NK-92 treated with Interleukin-12 subunit alpha and Interleukin-12 subunit beta, amount 100 ng/mL, for 24 hours (cell line): Measurements from ENCODE around the gene BRIP1.
"Not testable (repeated sequence)": the region's sequence is repeated elsewhere in the genome, so short reads cannot be mapped to it uniquely, and the experiment has no call there.

Experiments
- DNase-seq: peaks from one replicate; lab custom pipeline; 2025; lab: John Stamatoyannopoulos, UW

The BRIP1 gene

DNA sequence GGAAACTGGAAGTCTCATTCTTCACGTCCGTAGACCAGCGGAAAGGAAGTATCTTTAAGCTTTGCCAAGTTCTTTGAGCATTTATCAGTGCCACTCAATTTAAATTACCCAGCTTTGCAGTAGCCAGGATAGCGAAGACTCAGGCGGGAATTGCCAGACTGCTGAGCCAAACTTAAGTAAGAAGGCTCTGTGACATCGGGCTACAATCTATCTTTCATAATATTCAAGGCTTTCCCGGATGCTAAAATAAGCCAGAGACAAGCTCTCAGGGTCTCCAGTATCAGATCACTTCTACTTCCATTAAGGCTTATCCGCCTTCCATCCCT lies 436 bp upstream of the BRIP1 start:
- no peak for DNase-seq

DNA sequence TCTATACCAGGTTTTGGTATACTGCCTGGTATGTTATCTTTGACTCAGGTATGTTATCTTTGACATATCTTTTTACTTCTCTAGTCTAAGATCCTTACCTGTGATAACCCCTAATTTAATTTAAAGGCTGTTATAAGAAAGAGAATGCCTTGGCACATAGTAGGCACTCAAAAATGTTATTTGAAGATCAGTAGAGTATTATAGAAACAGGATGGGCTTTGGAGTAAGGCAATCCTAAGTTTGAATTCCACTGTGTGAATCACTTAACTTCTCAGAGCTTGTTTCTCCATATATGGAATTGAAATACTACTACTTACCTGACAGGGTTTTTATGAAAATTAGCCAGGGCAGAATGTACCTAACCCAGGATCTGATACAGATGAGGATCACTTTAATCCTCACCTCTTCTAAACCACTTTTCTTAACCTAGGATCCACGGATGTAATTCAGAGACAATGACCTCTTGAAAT lies 1.2 kb downstream of the BRIP1 start:
- no peak for DNase-seq

DNA sequence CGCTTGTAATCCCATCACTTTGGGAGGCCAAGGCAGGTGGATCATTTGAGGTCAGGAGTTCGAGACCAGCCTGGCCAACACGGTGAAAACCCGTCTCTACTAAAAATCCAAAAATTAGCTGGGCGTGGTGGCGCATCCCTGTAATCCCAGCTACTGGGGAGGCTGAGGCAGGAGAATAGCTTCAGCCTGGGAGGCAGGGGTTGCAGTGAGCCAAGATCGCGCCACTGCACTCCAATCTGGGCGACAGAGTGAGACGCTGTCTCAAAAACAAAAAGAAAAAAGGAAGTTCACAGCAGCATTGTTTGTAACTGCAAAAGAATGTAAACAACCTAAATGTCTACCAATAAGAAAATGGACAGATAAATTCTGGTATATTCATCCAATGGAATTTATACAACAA lies 2.9 kb downstream of the BRIP1 start:
- not testable (repeated sequence) for DNase-seq

DNA sequence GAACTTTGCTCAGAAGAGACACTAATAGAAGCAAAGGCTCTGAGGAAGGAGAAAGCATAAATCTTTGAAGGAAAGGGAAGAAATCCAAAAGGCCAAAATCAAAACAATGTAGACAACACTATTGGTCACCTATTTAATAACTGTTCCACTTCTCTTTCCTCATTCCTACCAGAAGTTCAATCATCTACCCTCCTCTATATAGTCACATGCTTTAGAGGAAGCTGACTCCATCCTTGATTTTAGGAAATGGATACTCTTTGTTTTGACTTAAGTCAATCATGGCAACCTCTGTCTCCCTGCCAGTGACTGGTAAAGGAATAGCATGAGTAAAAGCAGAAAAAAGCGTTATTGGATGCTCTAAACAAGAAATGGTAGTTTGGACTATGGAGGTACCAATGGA lies 7.3 kb downstream of the BRIP1 start:
- DNase-seq: no peak

DNA sequence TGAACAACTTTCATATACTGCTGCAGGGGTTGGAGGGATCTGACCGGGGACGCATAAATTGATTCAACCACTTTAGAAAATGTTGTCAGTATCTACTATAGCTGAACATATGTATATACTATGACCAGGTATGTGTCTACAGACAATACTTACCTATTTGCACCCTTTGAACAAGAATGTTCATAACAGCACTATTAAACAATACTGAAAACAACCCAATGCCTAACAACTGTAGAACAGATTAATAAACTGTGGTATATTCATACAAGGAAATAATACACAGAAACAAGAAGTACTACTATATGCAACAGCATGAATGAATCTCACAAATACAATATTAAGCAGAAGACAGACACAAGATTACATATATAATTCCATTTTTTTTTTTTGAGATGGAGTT lies 10.5 kb downstream of the BRIP1 start:
- DNase-seq: no peak

DNA sequence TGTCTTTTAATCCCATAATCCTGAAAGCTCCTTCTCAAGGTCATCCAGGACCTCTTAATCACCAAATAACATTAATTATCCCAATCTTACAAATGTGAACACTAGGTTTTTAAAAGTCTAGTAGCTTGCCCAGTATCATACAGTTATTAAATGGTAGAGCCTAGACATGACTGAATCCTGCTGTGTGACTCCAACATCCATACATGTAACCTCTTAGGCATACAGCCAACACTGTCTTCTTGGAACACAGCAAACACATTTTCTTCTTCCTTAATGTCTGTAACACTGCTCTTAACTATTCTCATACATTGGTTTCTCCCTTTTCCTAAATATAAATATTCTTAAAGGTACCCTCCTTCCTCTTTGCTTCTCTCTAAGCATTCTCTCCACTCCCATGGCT lies 13.7 kb downstream of the BRIP1 start:
- DNase-seq: no peak

DNA sequence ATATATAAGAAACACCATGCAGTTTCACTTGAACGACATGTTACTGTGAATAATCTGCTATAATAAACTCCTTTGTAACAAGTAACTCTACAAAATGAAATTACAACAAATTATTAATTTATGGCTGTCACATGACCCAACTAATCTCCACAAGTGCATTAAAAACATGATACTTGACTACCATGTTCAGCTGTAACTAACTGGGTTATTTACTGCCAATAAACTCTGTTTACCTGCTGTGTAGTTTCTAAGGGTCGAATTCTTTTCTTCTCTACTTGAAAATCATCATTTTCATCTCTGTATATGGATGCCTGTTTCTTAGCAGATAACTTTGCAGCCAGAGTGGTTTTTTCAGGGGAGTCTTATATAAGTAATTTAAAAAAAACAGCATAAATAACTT lies 14.4 kb downstream of the BRIP1 start:
- DNase-seq: no peak

DNA sequence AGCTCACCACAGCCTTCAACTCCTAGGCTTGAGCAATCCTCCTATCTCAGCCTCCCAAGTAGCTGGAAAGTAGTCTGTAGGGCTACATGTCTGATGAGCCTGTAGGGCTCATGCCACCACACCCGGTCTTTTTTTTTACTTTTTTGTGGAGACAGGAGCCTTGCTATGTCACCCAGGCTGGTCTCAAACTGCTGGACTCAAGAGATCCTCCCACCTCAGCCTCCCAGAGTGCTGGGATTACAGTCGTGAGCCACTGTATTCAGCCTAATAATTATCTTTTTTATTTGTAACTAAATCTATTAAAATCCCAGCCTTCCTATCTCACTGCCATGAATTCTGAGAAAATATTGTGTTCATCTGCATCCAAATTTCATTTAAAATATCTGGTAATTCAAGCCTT lies 15.1 kb downstream of the BRIP1 start:
- no peak for DNase-seq

DNA sequence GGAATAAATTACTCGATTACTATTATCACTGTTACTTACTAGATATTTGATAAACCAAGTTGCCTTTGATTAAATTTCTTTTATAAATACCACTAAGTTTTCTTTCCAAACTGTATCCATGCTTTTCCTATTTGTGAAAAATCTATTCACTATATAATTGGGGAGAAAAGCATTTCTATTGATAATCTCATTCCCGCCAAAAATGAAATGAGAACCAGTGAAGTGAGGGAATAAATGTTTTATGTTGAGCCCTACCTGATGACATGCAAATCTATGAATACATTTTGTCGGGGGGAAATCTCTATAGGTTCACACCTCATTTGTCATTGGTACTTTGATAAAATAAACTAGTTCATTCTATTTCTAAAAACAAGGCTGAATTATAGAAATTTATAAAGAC lies 15.7 kb downstream of the BRIP1 start:
- no peak for DNase-seq

DNA sequence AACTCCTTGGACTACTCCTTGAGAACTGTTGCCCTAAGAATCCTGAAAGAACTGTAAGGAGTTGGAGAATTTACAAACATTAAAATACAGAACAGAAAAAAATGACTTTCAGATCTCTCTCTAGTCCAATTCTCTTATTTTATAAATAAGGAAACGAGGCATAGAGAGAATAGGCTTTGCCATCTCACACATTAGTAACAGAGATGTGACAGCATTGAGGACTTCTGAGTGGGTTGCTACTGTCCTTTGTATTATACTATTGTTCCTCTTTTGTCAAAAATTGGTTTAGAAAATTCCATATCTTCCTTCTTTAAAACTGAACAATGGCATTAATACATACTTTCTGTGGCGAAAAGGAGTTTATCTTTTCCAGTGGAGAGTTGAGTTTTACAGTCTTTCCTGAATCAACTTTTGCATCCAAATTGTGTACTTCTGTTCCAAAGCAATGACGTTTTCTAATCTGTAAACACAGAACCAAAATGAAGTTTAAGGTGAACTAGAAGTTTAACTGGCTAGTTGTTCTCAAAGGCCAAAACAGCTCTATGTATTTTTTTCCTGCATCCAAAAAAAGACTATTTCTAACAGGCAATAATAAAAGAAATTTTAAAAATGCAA lies 16.5 kb downstream of the BRIP1 start:
- no peak for DNase-seq

DNA sequence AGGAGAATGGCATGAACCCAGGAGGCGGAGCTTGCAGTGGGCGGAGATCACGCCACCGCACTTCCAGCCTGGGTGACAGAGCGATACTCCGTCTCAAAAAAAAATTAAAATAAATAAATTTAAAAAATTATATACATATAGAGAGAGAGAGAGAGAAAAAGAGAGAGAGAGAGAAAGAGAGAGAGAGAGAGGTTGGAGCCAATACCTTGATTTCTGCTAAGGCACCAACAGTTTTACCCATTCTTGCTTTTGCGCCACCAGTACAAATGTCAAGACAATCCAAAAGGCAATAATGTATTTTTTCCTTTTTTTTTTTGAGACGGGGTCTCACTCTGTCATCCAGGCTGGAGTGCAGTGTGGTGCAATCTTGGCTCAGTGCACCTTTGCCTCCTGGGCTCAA lies 17.2 kb downstream of the BRIP1 start:
- DNase-seq: no peak

DNA sequence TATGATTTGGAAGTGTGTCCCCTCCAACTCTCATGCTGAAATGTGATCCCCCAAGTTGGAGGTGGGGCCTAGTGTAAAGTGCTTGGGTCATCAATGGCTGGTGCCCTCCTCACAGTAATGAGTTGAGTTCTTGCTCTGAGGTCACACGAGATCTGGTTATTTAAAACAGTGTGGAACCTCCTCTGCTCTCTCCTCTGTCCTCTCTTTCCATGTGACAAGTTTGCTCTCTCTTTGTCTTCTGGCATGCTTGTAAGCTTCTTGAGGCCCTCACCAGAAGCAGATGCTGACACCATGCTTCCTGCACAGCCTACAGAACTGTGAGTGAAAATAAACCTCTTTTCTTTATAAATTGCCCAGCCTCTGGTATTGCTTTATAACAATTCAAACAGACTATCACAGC lies 19.9 kb downstream of the BRIP1 start:
- no peak for DNase-seq

DNA sequence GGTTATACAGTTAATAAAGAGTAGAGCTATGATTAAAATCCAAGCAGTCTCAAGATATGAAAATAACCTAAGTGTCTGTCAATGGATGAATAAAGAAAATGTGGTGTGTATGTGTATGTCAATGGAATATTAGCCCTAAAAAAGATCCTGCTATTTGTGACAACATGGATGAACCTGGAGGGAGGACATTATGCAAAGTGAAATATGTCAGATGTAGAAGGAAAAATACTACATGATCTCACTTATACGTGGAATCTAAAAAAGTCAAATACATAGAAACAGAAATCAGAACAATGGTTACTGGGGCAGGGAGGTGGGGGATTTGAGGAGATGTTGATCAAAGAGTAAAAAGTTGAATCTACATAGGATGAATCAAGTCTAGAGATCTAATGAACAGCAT lies 20.4 kb downstream of the BRIP1 start:
- no peak for DNase-seq

DNA sequence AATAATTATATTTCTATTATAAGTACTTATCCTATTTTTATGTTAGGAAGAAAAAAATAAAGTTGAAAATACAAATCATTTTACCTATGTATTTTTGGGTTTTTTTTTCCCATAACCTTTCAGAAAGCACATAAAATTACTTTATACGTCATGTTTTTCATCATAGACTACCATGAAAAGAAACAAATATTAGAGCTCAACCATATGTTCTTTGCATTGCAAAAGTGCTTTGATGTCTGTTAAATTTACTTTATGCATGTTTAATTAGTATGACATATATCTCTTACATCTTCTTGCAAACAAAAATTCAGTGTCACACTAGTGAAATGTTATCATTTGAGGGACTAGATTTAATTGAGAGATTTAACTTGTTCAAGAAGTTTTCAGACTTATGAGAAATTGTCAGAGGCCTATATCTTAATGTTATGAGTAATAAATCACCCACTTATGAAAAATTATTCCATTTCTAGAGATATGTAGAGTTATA lies 24.0 kb downstream of the BRIP1 start:
- no peak for DNase-seq

DNA sequence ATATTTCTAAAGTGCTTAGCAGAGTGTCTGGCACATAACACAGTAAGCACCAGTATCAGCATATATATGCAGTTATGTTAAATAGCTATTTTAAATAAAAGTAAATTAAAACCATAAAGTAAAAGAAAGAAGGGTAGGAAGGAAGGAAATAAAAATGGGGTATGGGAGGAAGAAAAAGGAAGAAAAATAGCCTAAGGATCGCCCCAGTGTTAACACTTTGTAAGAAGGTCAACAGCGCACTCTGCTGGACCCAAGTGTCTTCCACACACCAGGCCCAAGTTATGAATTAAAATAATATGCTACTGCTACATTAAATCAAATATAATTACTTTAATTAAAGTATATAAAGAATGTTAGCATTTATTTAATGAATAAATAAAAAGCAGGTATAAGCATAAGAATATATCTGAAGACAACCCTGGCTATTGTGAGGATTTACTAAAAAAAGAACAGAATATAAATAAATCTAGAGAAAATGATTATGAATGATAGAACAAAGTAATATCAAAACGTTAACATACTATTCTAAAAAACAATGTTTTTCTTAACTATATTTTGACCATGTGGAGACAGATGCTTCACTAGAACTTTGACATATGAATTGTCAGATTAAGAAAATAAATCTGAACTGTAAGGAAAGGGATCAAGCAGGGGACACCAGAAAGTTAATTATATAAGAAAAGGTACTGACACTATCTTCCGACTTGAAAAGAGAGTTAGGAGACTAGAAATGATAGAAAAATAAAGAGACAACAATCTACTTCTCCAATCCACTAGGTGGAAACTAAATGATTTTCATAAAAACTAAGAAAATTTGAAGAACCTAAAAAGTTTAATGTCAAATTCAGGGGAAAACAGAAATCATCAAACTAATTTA lies 25.9 kb downstream of the BRIP1 start:
- DNase-seq: peak; percentile 14

DNA sequence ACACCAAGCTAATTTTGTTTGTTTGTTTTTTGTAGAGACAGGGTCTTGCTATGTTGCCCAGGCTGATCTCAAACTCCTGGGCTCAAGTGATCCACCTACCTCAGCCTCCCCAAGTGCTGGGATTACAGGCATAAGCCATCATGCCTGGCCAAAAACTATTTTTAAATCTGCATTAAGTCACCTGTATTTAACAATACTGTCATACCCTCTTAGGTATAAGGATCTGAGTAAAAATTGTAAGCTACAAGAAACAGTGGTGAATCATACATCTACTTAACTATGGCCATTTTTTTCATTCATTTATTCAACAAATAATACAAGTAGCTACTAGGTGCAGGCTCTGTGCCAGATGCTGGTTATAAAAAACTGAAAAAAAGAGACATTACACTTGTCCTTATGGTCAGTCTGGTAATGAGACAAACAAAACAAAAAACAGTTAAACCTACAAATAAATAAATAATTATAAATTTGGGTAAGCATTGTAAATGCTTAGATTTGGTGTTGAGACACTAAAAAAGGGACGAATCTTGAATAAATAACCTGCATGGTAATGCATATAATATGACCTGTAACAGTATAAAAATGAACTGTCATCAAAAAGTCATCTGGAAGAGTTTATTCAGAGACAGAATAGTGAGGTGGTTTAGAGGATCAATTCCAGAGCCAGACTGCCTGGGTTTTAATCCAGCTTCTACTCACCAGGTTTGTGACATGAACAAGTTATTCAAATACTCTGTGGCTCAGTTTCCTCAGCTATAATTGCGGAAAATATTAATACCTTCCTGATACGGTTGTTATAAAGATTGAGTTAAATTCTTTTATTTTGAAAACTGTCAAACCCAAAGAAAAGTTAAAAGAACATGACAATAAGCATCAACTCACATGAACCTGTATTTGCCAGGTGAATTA lies 26.8 kb downstream of the BRIP1 start:
- no peak for DNase-seq

DNA sequence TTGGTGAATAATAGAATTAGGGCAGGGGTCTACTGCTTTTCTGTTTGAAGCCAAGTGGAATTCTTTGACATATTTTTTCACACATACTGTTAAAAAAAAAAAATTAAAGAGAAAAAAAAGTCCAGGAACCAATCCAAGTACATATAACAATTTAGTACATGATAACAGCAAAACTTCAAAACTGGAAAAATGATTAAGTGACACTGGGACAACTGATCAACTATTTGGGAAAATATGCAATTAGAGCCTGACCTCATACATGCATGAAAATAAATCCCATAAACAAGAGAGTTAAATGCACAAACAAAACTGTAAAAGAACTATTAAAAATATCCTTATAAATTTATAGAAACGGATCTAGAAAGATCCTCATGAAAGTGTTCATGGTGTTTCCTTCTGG lies 27.7 kb downstream of the BRIP1 start:
- DNase-seq: no peak

DNA sequence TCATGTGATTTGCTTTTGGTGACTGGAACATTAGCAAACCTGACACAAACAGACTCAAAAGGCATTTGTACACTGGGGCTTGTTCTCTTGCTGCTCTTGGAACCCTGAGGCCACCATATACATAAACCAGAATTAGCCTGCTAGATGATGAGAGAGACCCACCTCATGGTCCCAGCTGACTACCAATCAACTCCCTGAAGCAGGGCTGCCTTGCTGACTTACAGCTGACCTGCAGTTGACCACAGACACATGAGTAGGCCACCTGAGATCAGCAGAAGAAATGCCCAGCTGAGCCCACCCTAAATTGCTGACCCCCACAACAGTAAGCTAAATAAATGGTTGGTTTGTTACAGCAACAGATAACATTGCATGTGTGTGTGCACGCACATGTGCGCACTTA lies 28.7 kb downstream of the BRIP1 start:
- DNase-seq: no peak

DNA sequence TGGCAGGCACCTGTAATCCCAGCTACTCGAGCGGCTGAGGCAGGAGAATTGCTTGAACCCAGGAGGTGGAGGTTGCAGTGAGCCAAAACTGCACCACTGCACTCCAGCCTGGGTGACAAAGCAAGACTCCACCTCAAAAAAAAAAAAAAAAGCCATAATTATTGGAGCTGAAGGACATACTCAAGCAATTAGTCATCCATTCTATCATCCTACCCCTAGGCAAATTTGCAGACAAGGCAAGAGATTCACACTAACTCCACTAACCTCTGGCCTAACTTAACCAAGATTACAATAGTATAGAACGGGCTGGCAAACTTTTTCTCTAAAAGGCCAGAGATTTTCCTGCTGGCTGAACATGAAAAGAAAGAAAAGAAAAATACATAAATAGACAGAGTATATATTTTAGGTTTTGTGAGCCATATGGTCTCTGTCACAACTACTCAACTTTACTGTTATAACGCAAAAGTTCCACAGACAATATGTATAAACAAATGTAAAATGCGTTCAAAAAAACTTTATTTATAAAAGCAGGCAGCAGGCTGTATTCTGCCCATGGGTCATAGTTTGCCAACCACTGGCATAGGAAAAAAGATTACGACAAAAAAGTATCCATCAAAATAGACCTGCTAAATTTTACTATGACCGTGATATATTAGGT lies 29.7 kb downstream of the BRIP1 start:
- DNase-seq: no peak

DNA sequence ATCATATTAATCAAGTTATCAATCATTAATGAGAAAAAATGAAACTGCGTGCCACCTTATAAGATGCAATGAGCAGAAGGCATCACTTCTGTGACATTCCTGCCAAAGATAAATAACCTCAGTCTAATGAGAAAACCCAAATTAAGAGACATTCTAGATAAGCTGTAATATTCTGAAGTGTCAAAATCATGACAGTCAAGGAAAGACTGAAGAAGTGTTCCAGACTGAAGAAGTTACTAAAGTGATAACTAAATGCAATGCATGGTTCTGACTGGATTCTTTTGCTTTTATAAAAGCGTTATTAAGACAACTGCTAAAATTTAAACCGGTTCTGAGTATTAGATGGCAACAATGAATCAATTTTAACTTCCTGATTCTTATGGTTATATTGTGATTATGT lies 30.9 kb downstream of the BRIP1 start:
- no peak for DNase-seq

DNA sequence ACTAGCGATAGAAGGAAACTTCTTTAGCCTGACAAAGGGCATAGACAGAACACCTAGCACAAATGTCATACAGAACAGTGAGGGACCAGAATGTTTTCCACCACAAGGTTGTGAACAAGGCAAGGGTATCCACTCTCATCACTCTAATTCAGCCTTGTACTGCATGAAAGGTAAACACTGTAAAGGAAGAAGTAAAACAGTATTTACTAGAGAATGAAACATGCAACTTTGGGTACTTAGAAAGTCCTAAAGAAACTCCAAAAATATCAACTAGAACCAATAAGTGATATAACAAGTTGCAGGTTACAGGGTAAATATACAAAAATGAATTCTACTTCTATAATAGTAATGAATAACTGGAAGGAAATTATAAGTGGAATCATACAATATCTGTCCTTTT lies 32.2 kb downstream of the BRIP1 start:
- DNase-seq: no peak

DNA sequence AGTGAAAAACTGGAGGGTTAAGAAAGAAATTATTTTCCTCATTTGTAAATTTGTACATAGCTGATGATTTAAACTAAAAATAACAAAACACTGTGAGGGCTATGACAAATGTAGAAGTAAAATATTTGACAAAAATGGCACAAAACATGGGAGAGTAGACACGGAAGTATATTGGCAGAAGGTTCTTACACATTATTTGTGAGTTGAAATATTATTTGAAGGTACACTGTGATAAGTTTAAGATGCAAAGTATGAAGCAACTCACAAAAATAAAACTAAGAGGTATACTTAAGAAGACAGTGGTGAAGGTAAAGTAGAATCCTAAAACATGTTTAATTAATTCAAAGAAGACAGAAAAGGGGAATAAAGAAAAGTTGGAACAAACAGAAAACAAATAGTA lies 34.6 kb downstream of the BRIP1 start:
- DNase-seq: no peak
